Fibroblast of skin of abdomen (primary cell): ENCODE data around the gene BTBD1.
"Not testable (repeated sequence)": the region's sequence is repeated elsewhere in the genome, so short reads cannot be mapped to it uniquely, and the experiment has no call there.

Experiments
- DNase-seq: peaks from one replicate; pipeline ENCODE4 v3.0.0-alpha.2; 2013

Gene BTBD1

GRCh38 chr15:83092309-83092976 is 25.4 kb upstream of the BTBD1 start:
- DNase-seq, result no peak

- DNase-seq, result not testable (repeated sequence)
These were observed 24.9 kb upstream of the BTBD1 start for GRCh38 chr15:83091965-83092308.

GRCh38 chr15:83090465-83090864 is 23.4 kb upstream of the BTBD1 start:
- no peak for DNase-seq

GRCh38 chr15:83088876-83089275 is 21.8 kb upstream of the BTBD1 start:
- DNase-seq, result no peak

GRCh38 chr15:83087576-83087975 is 20.5 kb upstream of the BTBD1 start:
- no peak for DNase-seq

GRCh38 chr15:83085864-83086552 is 19.0 kb upstream of the BTBD1 start:
- DNase-seq, result not testable (repeated sequence)

- not testable (repeated sequence) for DNase-seq
These were observed 18.4 kb upstream of the BTBD1 start for GRCh38 chr15:83085461-83085860.

- DNase-seq, result no peak
These were observed 15.8 kb upstream of the BTBD1 start for GRCh38 chr15:83082730-83083386.

GRCh38 chr15:83081256-83082014 is 14.4 kb upstream of the BTBD1 start:
- DNase-seq, result no peak

GRCh38 chr15:83078712-83079111 is 11.7 kb upstream of the BTBD1 start:
- DNase-seq, result no peak

- DNase-seq, result no peak
These were observed 10.6 kb upstream of the BTBD1 start for GRCh38 chr15:83077491-83078230.

- DNase-seq, result not testable (repeated sequence)
These were observed 2.2 kb upstream of the BTBD1 start for GRCh38 chr15:83069211-83069642.

GRCh38 chr15:83068054-83068453 is 1.0 kb upstream of the BTBD1 start:
- DNase-seq, result no peak

GRCh38 chr15:83067638-83067962 is 548 bp upstream of the BTBD1 start:
- no peak for DNase-seq

- no peak for DNase-seq
These were observed 868 bp downstream of the BTBD1 start for GRCh38 chr15:83066034-83066733.

- DNase-seq, result no peak
These were observed 1.6 kb downstream of the BTBD1 start for GRCh38 chr15:83065431-83065830.

- DNase-seq, result no peak
These were observed 2.2 kb downstream of the BTBD1 start for GRCh38 chr15:83064859-83065258.

GRCh38 chr15:83063551-83063950 is 3.5 kb downstream of the BTBD1 start:
- DNase-seq, result no peak

GRCh38 chr15:83062768-83063180 is 4.3 kb downstream of the BTBD1 start:
- DNase-seq, result no peak

- DNase-seq, result peak; percentile 30
These were observed 5.4 kb downstream of the BTBD1 start for GRCh38 chr15:83061680-83062079.

- no peak for DNase-seq
These were observed 9.2 kb downstream of the BTBD1 start for GRCh38 chr15:83057696-83058376.
